HG03432 (cell line): Measurements from ENCODE around the gene SGSM1.
A peak's percentile ranks its signal among the peaks of the same experiment; 100 is the strongest.

Experiments used
- ATAC-seq: cut with Tn5 transposase; IDR thresholded peaks from one replicate; pipeline ENCODE4 v1.9.1; 2021; ENCODE audit warnings: mild to moderate bottlenecking, moderate library complexity; ENCODE audit not compliant: unreplicated experiment

Gene SGSM1

GRCh38 chr22:24947383-24947782 lies 141.4 kb downstream of the SGSM1 start:
- no peak for ATAC-seq

- no peak for ATAC-seq
Measured at GRCh38 chr22:24947881-24948280, 141.9 kb downstream of the SGSM1 start.

- ATAC-seq, result no peak
Measured at GRCh38 chr22:24948356-24949202, 142.6 kb downstream of the SGSM1 start.

- no peak for ATAC-seq
Measured at GRCh38 chr22:24950272-24950902, 144.4 kb downstream of the SGSM1 start.

- peak; percentile 80 for ATAC-seq
Measured at GRCh38 chr22:24951942-24952836, 146.2 kb downstream of the SGSM1 start, which contains the start of gene KIAA1671. TSS of gene KIAA1671 (plus strand) at chr22:24952716. CDS start at chr22:25028000, 75,284 bp downstream.

GRCh38 chr22:24952837-24953383 lies 146.9 kb downstream of the SGSM1 start:
- ATAC-seq, result no peak

- ATAC-seq, result no peak
Measured at GRCh38 chr22:24953384-24954113, 147.5 kb downstream of the SGSM1 start.

GRCh38 chr22:24954114-24954463 lies 148.1 kb downstream of the SGSM1 start:
- ATAC-seq, result no peak

GRCh38 chr22:24954856-24955255 lies 148.8 kb downstream of the SGSM1 start:
- no peak for ATAC-seq

- no peak for ATAC-seq
Measured at GRCh38 chr22:24957043-24957442, 151.0 kb downstream of the SGSM1 start.

- ATAC-seq, result no peak
Measured at GRCh38 chr22:24961217-24961844, 155.3 kb downstream of the SGSM1 start.

- no peak for ATAC-seq
Measured at GRCh38 chr22:24962094-24962493, 156.1 kb downstream of the SGSM1 start.

- no peak for ATAC-seq
Measured at GRCh38 chr22:24962835-24963234, 156.8 kb downstream of the SGSM1 start.

GRCh38 chr22:24964441-24964840 lies 158.4 kb downstream of the SGSM1 start:
- no peak for ATAC-seq

- no peak for ATAC-seq
Measured at GRCh38 chr22:24965822-24966626, 160.0 kb downstream of the SGSM1 start.

- no peak for ATAC-seq
Measured at GRCh38 chr22:24968066-24968561, 162.1 kb downstream of the SGSM1 start.

- ATAC-seq, result no peak
Measured at GRCh38 chr22:24969560-24970301, 163.7 kb downstream of the SGSM1 start.

GRCh38 chr22:24972369-24972768 lies 166.4 kb downstream of the SGSM1 start:
- no peak for ATAC-seq
